GM23338 (cell line): ENCODE data around the gene ARHGEF10L. TPM values are rescaled to one million over a fixed set of nuclear protein-coding genes. Genes with fewer than 3 reads are reported as not detected.
A peak's percentile ranks its signal among the peaks of the same experiment; 100 is the strongest.

Experiments used
- ATAC-seq: fragments of 200-7000 bp; cut with Tn5 transposase; 3 replicates; pipeline ENCODE4 v1.9.1; 2020
- DNase-seq: peaks from one replicate; pipeline ENCODE4 v3.0.0-alpha.2; 2015; ENCODE audit warnings: low spot score
- H2AFZ ChIP-seq: fragments of 200-600 bp; sonication (generic); 2 replicates; pipeline ENCODE4 v1.8.0; 2016; ENCODE audit warnings: antibody characterized with exemption, mild to moderate bottlenecking, moderate library complexity
- H3F3A ChIP-seq: fragments of 200-600 bp; sonication (generic); replicated peaks from 2 replicates; pipeline ENCODE4 v1.8.0; 2017; ENCODE audit warnings: antibody characterized with exemption, mixed run types, low read depth
- H3K27ac ChIP-seq: fragments of 200-600 bp; sonication (generic); 2 replicates; pipeline ENCODE4 v1.6.1; 2016; ENCODE audit warnings: low read depth
- H3K27me3 ChIP-seq: fragments of 200-600 bp; sonication (generic); 2 replicates; pipeline ENCODE4 v1.8.0; 2016; ENCODE audit warnings: mild to moderate bottlenecking, mixed run types, moderate library complexity; ENCODE audit not compliant: insufficient read depth
- H3K36me3 ChIP-seq: fragments of 200-600 bp; sonication (generic); 2 replicates; pipeline ENCODE4 v1.8.0; 2016; ENCODE audit warnings: mild to moderate bottlenecking; ENCODE audit not compliant: insufficient read depth
- H3K4me1 ChIP-seq: fragments of 200-600 bp; sonication (generic); 2 replicates; pipeline ENCODE4 v1.8.0; 2016; ENCODE audit warnings: mild to moderate bottlenecking, moderate library complexity; ENCODE audit not compliant: insufficient read depth
- H3K4me2 ChIP-seq: fragments of 200-600 bp; sonication (generic); 2 replicates; pipeline ENCODE4 v1.7.1; 2017; ENCODE audit warnings: mixed run types
- H3K4me3 ChIP-seq: fragments of 200-600 bp; sonication (generic); 2 replicates; pipeline ENCODE4 v1.6.1; 2016; ENCODE audit warnings: mixed run types
- H3K79me2 ChIP-seq: fragments of 200-600 bp; sonication (generic); replicated peaks from 2 replicates; pipeline ENCODE4 v1.8.0; 2017; ENCODE audit warnings: mild to moderate bottlenecking; ENCODE audit not compliant: insufficient read depth
- H3K9me2 ChIP-seq: fragments of 200-600 bp; sonication (generic); 2 replicates; pipeline ENCODE4 v1.8.0; 2017; ENCODE audit not compliant: insufficient read depth
- H4K20me1 ChIP-seq: fragments of 200-600 bp; sonication (generic); replicated peaks from 2 replicates; pipeline ENCODE4 v1.8.0; 2017; ENCODE audit warnings: mild to moderate bottlenecking; ENCODE audit not compliant: insufficient read depth
- H3K27ac Mint-ChIP-seq: 2 replicates; pipeline ENCODE4 v1.8.0; 2020; ENCODE audit warnings: inconsistent platforms, mild to moderate bottlenecking, moderate library complexity, mixed read lengths
- H3K27me3 Mint-ChIP-seq: 3 replicates; pipeline ENCODE4 v1.8.0; 2022; ENCODE audit warnings: low read depth, mild to moderate bottlenecking, moderate library complexity, mixed read lengths, inconsistent platforms; ENCODE audit not compliant: insufficient read depth, poor library complexity
- H3K36me3 Mint-ChIP-seq: 3 replicates; pipeline ENCODE4 v1.8.0; 2021; ENCODE audit warnings: low read depth, mild to moderate bottlenecking, inconsistent platforms, moderate library complexity, mixed read lengths
- H3K4me1 Mint-ChIP-seq: 3 replicates; pipeline ENCODE4 v1.8.0; 2020; ENCODE audit warnings: mild to moderate bottlenecking, inconsistent platforms, mixed read lengths
- H3K4me3 Mint-ChIP-seq: 3 replicates; pipeline ENCODE4 v1.8.0; 2021; ENCODE audit warnings: moderate library complexity, mild to moderate bottlenecking, inconsistent platforms, mixed read lengths
- H3K9me3 Mint-ChIP-seq: 3 replicates; pipeline ENCODE4 v1.8.0; 2020; ENCODE audit warnings: moderate library complexity, mild to moderate bottlenecking, inconsistent platforms, mixed read lengths
- CREB1 ChIP-seq: fragments of 250-450 bp; sonication (Bioruptor Pico); IDR thresholded peaks from 2 replicates; pipeline ENCODE4 v1.5.0; 2020; ENCODE audit warnings: low read depth, mild to moderate bottlenecking, moderate library complexity
- EZH2 ChIP-seq: fragments of 200-600 bp; sonication (generic); IDR thresholded peaks from one replicate; pipeline ENCODE4 v1.8.0; 2017; ENCODE audit warnings: antibody characterized with exemption, mild to moderate bottlenecking, low read depth; ENCODE audit not compliant: unreplicated experiment
- EZH2phosphoT487 ChIP-seq: fragments of 200-600 bp; sonication (generic); IDR thresholded peaks from one replicate; pipeline ENCODE4 v1.8.1; 2018; ENCODE audit warnings: antibody characterized with exemption; ENCODE audit not compliant: unreplicated experiment
- JUNB ChIP-seq: IDR thresholded peaks from one replicate; pipeline ENCODE4 v1.6.1; 2016; ENCODE audit warnings: antibody characterized with exemption; ENCODE audit not compliant: unreplicated experiment
- NANOG ChIP-seq: IDR thresholded peaks from 2 replicates; pipeline ENCODE4 v1.6.1; 2016; ENCODE audit warnings: antibody characterized with exemption, borderline replicate concordance
- POLR2AphosphoS5 ChIP-seq: IDR thresholded peaks from 2 replicates; pipeline ENCODE4 v1.6.1; 2016; ENCODE audit warnings: antibody characterized with exemption, low read depth
- STAT1 ChIP-seq: IDR thresholded peaks from one replicate; pipeline ENCODE4 v1.6.1; 2016; ENCODE audit warnings: antibody characterized with exemption; ENCODE audit not compliant: unreplicated experiment
- ZNF114 ChIP-seq: fragments of 250-450 bp; sonication (Bioruptor Pico); IDR thresholded peaks from 2 replicates; pipeline ENCODE4 v1.5.0; 2020; ENCODE audit warnings: mild to moderate bottlenecking, moderate library complexity
- ZNF331 ChIP-seq: fragments of 250-450 bp; sonication (Bioruptor Pico); IDR thresholded peaks from 2 replicates; pipeline ENCODE4 v1.5.0; 2020; ENCODE audit warnings: low read depth, mild to moderate bottlenecking, moderate library complexity
- polyA plus RNA-seq: library from polyadenylated mRNA; unstranded; fragments of >200 nt; fragmentation: Nextera tagmentation; extraction: Ambion mirVana; gene quantifications from 2 replicates; pipeline ENCODE4 v1.2.1, GENCODE V29; 2016
- total RNA-seq: library from RNA; depleted of rRNA; stranded (reverse); fragments of >200 nt; shearing (Covaris generic); gene quantifications from 2 replicates; pipeline ENCODE4 v1.2.3, GENCODE V29; 2014
- TF ChIP-seq, protein P1 (sequence below): IDR thresholded peaks from one replicate; pipeline ENCODE4 v1.6.1; 2018; ENCODE audit warnings: antibody characterized with exemption; ENCODE audit not compliant: unreplicated experiment
- TF ChIP-seq, protein P2 (sequence below), 2 experiments: fragments of 200-600 bp in 1 of 2; sonication (generic) in 1 of 2; conservative IDR thresholded peaks; 2 replicates each; pipeline versions ENCODE4 v1.5.1 to v1.6.1; 2016 to 2017; ENCODE audit warnings: antibody characterized with exemption in 2 of 2, low read depth in 2 of 2, mild to moderate bottlenecking in 2 of 2, moderate library complexity in 1 of 2

Gene ARHGEF10L
- total and polyA plus RNA-seq, 2 experiments from 2014 or later: 12.1 to 46.8 TPM

DNA sequence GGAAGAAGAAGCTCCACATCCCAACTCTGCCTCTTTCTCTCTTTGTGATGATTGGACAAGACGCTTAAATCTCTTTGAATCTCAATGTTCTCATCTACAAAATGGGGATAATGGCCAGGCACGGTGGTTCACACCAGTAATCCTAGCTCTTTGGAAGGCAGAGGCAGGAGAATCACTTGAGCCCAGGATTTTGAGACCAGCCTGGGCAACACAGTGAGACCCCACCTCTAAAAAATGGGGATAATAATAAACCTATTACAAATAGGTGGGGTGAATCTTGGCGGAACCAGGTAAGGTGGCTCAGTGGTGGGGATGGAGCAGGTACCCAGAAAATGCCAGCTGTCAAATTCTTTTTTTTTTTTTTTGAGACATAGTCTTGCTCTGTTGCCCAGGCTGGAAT, 29.4 kb upstream of the ARHGEF10L start (continued):
- TF ChIP-seq, protein P1, sequence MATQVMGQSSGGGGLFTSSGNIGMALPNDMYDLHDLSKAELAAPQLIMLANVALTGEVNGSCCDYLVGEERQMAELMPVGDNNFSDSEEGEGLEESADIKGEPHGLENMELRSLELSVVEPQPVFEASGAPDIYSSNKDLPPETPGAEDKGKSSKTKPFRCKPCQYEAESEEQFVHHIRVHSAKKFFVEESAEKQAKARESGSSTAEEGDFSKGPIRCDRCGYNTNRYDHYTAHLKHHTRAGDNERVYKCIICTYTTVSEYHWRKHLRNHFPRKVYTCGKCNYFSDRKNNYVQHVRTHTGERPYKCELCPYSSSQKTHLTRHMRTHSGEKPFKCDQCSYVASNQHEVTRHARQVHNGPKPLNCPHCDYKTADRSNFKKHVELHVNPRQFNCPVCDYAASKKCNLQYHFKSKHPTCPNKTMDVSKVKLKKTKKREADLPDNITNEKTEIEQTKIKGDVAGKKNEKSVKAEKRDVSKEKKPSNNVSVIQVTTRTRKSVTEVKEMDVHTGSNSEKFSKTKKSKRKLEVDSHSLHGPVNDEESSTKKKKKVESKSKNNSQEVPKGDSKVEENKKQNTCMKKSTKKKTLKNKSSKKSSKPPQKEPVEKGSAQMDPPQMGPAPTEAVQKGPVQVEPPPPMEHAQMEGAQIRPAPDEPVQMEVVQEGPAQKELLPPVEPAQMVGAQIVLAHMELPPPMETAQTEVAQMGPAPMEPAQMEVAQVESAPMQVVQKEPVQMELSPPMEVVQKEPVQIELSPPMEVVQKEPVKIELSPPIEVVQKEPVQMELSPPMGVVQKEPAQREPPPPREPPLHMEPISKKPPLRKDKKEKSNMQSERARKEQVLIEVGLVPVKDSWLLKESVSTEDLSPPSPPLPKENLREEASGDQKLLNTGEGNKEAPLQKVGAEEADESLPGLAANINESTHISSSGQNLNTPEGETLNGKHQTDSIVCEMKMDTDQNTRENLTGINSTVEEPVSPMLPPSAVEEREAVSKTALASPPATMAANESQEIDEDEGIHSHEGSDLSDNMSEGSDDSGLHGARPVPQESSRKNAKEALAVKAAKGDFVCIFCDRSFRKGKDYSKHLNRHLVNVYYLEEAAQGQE: no peak
- TF ChIP-seq EZH2: no peak
- TF ChIP-seq CREB1 (CRISPR knock-in tag): no peak
- TF ChIP-seq ZNF331 (CRISPR knock-in tag): no peak
- TF ChIP-seq JUNB: no peak
- no peak for TF ChIP-seq EZH2phosphoT487
- no peak for TF ChIP-seq ZNF114 (CRISPR knock-in tag)

DNA sequence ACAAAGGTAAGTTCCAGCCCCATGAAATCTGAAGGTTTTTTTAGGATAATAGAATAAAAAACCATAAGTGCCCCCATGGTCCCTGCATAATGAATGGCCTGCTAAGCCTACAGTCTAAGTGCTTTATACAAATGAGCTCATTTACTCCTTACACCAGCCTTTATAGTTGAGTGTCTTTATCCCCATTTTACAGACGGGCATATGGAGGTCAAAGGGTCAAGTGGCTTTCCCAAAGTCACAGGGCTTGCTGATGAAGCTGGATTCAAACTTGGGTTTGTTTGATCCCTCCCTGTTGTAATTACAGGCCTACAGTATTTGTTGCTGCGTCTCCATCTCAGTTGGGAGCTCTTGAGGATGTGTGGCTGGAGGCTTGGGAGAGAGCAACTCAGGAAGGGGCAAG, 28.3 kb upstream of the ARHGEF10L start:
- Mint-ChIP-seq H3K9me3 (no peaks in the 10 kb centered on the region), H3K4me1 (peaks cover 8% of the 10 kb centered on the region), H3K4me3 (no peak overlapping the region), H3K36me3 (no peaks in the 10 kb centered on the region), H3K27me3 (peaks cover 6% of the 10 kb centered on the region), H3K27ac (peak overlapping the region; percentile 47; the same call in 1 of the 2 replicates)
- H3K36me3 ChIP-seq: no peaks in the 10 kb centered on the region
- H3F3A ChIP-seq: peaks cover 6% of the 10 kb centered on the region; the same call in 1 of the 2 replicates
- H3K27me3 ChIP-seq: no peaks in the 10 kb centered on the region
- H3K27ac ChIP-seq: no peak overlapping the region
- DNase-seq (no peak), ATAC-seq (no peak)
- peaks cover 5% of the 10 kb centered on the region for H3K4me1 ChIP-seq
- no peak overlapping the region for H3K4me3 ChIP-seq
- H4K20me1 ChIP-seq: no peaks in the 10 kb centered on the region
- no peaks in the 10 kb centered on the region for H3K79me2 ChIP-seq
- H3K9me2 ChIP-seq: no peaks in the 10 kb centered on the region
- H3K4me2 ChIP-seq: no peak overlapping the region
- no peak overlapping the region for H2AFZ ChIP-seq
- TF ChIP-seq, protein P2, sequence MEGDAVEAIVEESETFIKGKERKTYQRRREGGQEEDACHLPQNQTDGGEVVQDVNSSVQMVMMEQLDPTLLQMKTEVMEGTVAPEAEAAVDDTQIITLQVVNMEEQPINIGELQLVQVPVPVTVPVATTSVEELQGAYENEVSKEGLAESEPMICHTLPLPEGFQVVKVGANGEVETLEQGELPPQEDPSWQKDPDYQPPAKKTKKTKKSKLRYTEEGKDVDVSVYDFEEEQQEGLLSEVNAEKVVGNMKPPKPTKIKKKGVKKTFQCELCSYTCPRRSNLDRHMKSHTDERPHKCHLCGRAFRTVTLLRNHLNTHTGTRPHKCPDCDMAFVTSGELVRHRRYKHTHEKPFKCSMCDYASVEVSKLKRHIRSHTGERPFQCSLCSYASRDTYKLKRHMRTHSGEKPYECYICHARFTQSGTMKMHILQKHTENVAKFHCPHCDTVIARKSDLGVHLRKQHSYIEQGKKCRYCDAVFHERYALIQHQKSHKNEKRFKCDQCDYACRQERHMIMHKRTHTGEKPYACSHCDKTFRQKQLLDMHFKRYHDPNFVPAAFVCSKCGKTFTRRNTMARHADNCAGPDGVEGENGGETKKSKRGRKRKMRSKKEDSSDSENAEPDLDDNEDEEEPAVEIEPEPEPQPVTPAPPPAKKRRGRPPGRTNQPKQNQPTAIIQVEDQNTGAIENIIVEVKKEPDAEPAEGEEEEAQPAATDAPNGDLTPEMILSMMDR (conservative IDR thresholded peaks at IDR 0.05; ENCODE audit: low read depth in 2 of 2): no peak
- TF ChIP-seq, protein P1: no peak
- TF ChIP-seq EZH2: no peak
- TF ChIP-seq ZNF114 (CRISPR knock-in tag): no peak
- no peak for TF ChIP-seq CREB1 (CRISPR knock-in tag)
- TF ChIP-seq POLR2AphosphoS5: no peak
- TF ChIP-seq STAT1: no peak
- no peak for TF ChIP-seq NANOG
- TF ChIP-seq ZNF331 (CRISPR knock-in tag): no peak
- no peak for TF ChIP-seq EZH2phosphoT487
- TF ChIP-seq JUNB: no peak
